GM23338 (cell line): ENCODE data around the gene OR2AT4. TPM values are rescaled to one million over a fixed set of nuclear protein-coding genes. Genes with fewer than 3 reads are reported as not detected.

Source experiments
- ATAC-seq: fragments of 200-7000 bp; cut with Tn5 transposase; 3 replicates; pipeline ENCODE4 v1.9.1; 2020
- DNase-seq: peaks from one replicate; pipeline ENCODE4 v3.0.0-alpha.2; 2015; ENCODE audit warnings: low spot score
- H2AFZ ChIP-seq: fragments of 200-600 bp; sonication (generic); 2 replicates; pipeline ENCODE4 v1.8.0; 2016; ENCODE audit warnings: antibody characterized with exemption, mild to moderate bottlenecking, moderate library complexity
- H3F3A ChIP-seq: fragments of 200-600 bp; sonication (generic); replicated peaks from 2 replicates; pipeline ENCODE4 v1.8.0; 2017; ENCODE audit warnings: antibody characterized with exemption, mixed run types, low read depth
- H3K27ac ChIP-seq: fragments of 200-600 bp; sonication (generic); 2 replicates; pipeline ENCODE4 v1.6.1; 2016; ENCODE audit warnings: low read depth
- H3K27me3 ChIP-seq: fragments of 200-600 bp; sonication (generic); 2 replicates; pipeline ENCODE4 v1.8.0; 2016; ENCODE audit warnings: mild to moderate bottlenecking, mixed run types, moderate library complexity; ENCODE audit not compliant: insufficient read depth
- H3K36me3 ChIP-seq: fragments of 200-600 bp; sonication (generic); 2 replicates; pipeline ENCODE4 v1.8.0; 2016; ENCODE audit warnings: mild to moderate bottlenecking; ENCODE audit not compliant: insufficient read depth
- H3K4me1 ChIP-seq: fragments of 200-600 bp; sonication (generic); 2 replicates; pipeline ENCODE4 v1.8.0; 2016; ENCODE audit warnings: mild to moderate bottlenecking, moderate library complexity; ENCODE audit not compliant: insufficient read depth
- H3K4me2 ChIP-seq: fragments of 200-600 bp; sonication (generic); 2 replicates; pipeline ENCODE4 v1.7.1; 2017; ENCODE audit warnings: mixed run types
- H3K4me3 ChIP-seq: fragments of 200-600 bp; sonication (generic); 2 replicates; pipeline ENCODE4 v1.6.1; 2016; ENCODE audit warnings: mixed run types
- H3K79me2 ChIP-seq: fragments of 200-600 bp; sonication (generic); replicated peaks from 2 replicates; pipeline ENCODE4 v1.8.0; 2017; ENCODE audit warnings: mild to moderate bottlenecking; ENCODE audit not compliant: insufficient read depth
- H3K9me2 ChIP-seq: fragments of 200-600 bp; sonication (generic); 2 replicates; pipeline ENCODE4 v1.8.0; 2017; ENCODE audit not compliant: insufficient read depth
- H4K20me1 ChIP-seq: fragments of 200-600 bp; sonication (generic); replicated peaks from 2 replicates; pipeline ENCODE4 v1.8.0; 2017; ENCODE audit warnings: mild to moderate bottlenecking; ENCODE audit not compliant: insufficient read depth
- H3K27ac Mint-ChIP-seq: 2 replicates; pipeline ENCODE4 v1.8.0; 2020; ENCODE audit warnings: inconsistent platforms, mild to moderate bottlenecking, moderate library complexity, mixed read lengths
- H3K27me3 Mint-ChIP-seq: 3 replicates; pipeline ENCODE4 v1.8.0; 2022; ENCODE audit warnings: low read depth, mild to moderate bottlenecking, moderate library complexity, mixed read lengths, inconsistent platforms; ENCODE audit not compliant: insufficient read depth, poor library complexity
- H3K36me3 Mint-ChIP-seq: 3 replicates; pipeline ENCODE4 v1.8.0; 2021; ENCODE audit warnings: low read depth, mild to moderate bottlenecking, inconsistent platforms, moderate library complexity, mixed read lengths
- H3K4me1 Mint-ChIP-seq: 3 replicates; pipeline ENCODE4 v1.8.0; 2020; ENCODE audit warnings: mild to moderate bottlenecking, inconsistent platforms, mixed read lengths
- H3K4me3 Mint-ChIP-seq: 3 replicates; pipeline ENCODE4 v1.8.0; 2021; ENCODE audit warnings: moderate library complexity, mild to moderate bottlenecking, inconsistent platforms, mixed read lengths
- H3K9me3 Mint-ChIP-seq: 3 replicates; pipeline ENCODE4 v1.8.0; 2020; ENCODE audit warnings: moderate library complexity, mild to moderate bottlenecking, inconsistent platforms, mixed read lengths
- EZH2phosphoT487 ChIP-seq: fragments of 200-600 bp; sonication (generic); IDR thresholded peaks from one replicate; pipeline ENCODE4 v1.8.1; 2018; ENCODE audit warnings: antibody characterized with exemption; ENCODE audit not compliant: unreplicated experiment
- POLR2AphosphoS5 ChIP-seq: IDR thresholded peaks from 2 replicates; pipeline ENCODE4 v1.6.1; 2016; ENCODE audit warnings: antibody characterized with exemption, low read depth
- polyA plus RNA-seq: library from polyadenylated mRNA; unstranded; fragments of >200 nt; fragmentation: Nextera tagmentation; extraction: Ambion mirVana; gene quantifications from 2 replicates; pipeline ENCODE4 v1.2.1, GENCODE V29; 2016
- total RNA-seq: library from RNA; depleted of rRNA; stranded (reverse); fragments of >200 nt; shearing (Covaris generic); gene quantifications from 2 replicates; pipeline ENCODE4 v1.2.3, GENCODE V29; 2014
- TF ChIP-seq, protein P1 (sequence below): fragments of 250-450 bp; sonication (Bioruptor Pico); IDR thresholded peaks from 2 replicates; pipeline ENCODE4 v1.5.0; 2020; ENCODE audit warnings: mild to moderate bottlenecking, moderate library complexity
- TF ChIP-seq, protein P2 (sequence below), 2 experiments: fragments of 200-600 bp in 1 of 2; sonication (generic) in 1 of 2; conservative IDR thresholded peaks; 2 replicates each; pipeline versions ENCODE4 v1.5.1 to v1.6.1; 2016 to 2017; ENCODE audit warnings: antibody characterized with exemption in 2 of 2, low read depth in 2 of 2, mild to moderate bottlenecking in 2 of 2, moderate library complexity in 1 of 2
- TF ChIP-seq, protein P3 (sequence below): IDR thresholded peaks from one replicate; pipeline ENCODE4 v1.6.1; 2018; ENCODE audit warnings: antibody characterized with exemption; ENCODE audit not compliant: unreplicated experiment

The OR2AT4 gene
- total and polyA plus RNA-seq, 2 experiments from 2014 or later = not detected

DNA sequence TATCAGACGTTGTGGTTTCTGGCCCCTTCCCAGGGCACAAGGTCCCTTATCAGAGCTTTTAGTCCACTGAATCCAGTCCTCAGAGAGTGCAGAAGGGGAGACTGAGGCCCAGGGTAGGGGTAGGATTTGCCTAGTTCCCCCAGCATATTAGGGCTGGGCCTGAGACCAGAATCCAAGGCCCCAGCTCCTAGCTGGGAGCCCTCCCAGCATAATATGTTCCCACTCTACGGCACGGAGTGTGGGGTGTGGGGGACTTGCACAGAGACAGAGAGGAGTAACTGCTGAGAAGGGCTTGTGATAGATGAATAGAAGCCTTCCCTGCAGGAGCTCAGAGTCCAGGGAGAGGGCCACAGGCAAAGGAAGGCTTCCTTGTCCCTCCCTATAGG is 64.1 kb downstream of the OR2AT4 start (continued):
- TF ChIP-seq, protein P1, sequence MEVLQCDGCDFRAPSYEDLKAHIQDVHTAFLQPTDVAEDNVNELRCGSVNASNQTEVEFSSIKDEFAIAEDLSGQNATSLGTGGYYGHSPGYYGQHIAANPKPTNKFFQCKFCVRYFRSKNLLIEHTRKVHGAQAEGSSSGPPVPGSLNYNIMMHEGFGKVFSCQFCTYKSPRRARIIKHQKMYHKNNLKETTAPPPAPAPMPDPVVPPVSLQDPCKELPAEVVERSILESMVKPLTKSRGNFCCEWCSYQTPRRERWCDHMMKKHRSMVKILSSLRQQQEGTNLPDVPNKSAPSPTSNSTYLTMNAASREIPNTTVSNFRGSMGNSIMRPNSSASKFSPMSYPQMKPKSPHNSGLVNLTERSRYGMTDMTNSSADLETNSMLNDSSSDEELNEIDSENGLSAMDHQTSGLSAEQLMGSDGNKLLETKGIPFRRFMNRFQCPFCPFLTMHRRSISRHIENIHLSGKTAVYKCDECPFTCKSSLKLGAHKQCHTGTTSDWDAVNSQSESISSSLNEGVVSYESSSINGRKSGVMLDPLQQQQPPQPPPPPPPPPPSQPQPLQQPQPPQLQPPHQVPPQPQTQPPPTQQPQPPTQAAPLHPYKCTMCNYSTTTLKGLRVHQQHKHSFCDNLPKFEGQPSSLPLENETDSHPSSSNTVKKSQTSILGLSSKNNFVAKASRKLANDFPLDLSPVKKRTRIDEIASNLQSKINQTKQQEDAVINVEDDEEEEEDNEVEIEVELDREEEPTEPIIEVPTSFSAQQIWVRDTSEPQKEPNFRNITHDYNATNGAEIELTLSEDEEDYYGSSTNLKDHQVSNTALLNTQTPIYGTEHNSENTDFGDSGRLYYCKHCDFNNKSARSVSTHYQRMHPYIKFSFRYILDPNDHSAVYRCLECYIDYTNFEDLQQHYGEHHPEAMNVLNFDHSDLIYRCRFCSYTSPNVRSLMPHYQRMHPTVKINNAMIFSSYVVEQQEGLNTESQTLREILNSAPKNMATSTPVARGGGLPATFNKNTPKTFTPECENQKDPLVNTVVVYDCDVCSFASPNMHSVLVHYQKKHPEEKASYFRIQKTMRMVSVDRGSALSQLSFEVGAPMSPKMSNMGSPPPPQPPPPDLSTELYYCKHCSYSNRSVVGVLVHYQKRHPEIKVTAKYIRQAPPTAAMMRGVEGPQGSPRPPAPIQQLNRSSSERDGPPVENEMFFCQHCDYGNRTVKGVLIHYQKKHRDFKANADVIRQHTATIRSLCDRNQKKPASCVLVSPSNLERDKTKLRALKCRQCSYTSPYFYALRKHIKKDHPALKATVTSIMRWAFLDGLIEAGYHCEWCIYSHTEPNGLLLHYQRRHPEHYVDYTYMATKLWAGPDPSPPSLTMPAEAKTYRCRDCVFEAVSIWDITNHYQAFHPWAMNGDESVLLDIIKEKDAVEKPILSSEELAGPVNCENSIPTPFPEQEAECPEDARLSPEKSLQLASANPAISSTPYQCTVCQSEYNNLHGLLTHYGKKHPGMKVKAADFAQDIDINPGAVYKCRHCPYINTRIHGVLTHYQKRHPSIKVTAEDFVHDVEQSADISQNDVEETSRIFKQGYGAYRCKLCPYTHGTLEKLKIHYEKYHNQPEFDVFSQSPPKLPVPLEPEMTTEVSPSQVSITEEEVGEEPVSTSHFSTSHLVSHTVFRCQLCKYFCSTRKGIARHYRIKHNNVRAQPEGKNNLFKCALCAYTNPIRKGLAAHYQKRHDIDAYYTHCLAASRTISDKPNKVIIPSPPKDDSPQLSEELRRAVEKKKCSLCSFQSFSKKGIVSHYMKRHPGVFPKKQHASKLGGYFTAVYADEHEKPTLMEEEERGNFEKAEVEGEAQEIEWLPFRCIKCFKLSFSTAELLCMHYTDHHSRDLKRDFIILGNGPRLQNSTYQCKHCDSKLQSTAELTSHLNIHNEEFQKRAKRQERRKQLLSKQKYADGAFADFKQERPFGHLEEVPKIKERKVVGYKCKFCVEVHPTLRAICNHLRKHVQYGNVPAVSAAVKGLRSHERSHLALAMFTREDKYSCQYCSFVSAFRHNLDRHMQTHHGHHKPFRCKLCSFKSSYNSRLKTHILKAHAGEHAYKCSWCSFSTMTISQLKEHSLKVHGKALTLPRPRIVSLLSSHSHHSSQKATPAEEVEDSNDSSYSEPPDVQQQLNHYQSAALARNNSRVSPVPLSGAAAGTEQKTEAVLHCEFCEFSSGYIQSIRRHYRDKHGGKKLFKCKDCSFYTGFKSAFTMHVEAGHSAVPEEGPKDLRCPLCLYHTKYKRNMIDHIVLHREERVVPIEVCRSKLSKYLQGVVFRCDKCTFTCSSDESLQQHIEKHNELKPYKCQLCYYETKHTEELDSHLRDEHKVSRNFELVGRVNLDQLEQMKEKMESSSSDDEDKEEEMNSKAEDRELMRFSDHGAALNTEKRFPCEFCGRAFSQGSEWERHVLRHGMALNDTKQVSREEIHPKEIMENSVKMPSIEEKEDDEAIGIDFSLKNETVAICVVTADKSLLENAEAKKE (CRISPR knock-in tag) = no peak

DNA sequence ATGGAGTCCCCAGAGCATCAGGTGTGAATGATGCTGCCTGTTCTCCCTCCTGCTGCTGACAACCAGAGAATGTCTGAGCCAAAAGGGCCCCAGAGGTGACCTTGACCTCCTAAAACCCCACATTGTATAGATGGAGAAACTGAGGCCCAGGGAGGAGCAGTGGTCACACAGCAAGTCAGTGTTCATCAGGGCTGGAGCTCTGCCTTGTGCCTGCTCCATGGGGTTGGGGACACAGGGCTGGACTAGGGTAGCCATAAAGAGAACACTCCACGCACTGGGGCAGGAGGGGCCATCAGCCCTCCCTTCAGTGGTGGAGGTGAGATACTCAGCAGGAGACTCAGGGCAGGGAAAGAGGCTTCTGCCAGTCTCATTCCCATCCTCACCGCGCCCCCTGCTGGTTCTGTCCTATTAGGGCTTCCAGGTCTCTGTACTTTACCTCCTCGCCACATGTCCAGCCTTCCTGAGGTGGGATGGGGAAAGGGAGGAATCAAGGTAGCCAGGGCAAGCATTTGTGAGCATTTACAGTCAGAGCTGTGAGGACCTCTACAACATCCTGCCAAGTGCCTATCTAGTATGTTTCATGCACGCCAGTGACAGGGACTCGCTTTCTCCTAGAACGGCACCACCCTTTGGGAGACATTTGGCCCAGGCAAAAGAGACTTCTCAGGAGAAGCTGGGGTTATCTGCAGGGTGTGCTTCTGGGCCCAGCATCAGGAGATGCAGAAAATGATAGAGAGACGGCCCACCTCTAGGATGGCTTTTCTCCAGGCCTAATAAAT is 64.7 kb downstream of the OR2AT4 start:
- H3K4me2 ChIP-seq = no peak overlapping the region
- no peaks in the 10 kb centered on the region for H3K9me2 ChIP-seq
- Mint-ChIP-seq H3K27me3 (peaks cover 5% of the 10 kb centered on the region), H3K9me3 (no peaks in the 10 kb centered on the region), H3K4me1 (peaks cover 3% of the 10 kb centered on the region; the same call in 1 of the 3 replicates), H3K4me3 (no peak overlapping the region), H3K27ac (no peak overlapping the region), H3K36me3 (no peaks in the 10 kb centered on the region)
- no peaks in the 10 kb centered on the region for H3K27me3 ChIP-seq
- peak; percentile 93 for DNase-seq
- no peaks in the 10 kb centered on the region for H3K36me3 ChIP-seq
- no peaks in the 10 kb centered on the region; the same call in 1 of the 2 replicates for H3K4me1 ChIP-seq
- no peak overlapping the region for H3K27ac ChIP-seq
- H3K4me3 ChIP-seq = no peak overlapping the region
- no peaks in the 10 kb centered on the region for H4K20me1 ChIP-seq
- H3K79me2 ChIP-seq = no peaks in the 10 kb centered on the region
- TF ChIP-seq, protein P2, sequence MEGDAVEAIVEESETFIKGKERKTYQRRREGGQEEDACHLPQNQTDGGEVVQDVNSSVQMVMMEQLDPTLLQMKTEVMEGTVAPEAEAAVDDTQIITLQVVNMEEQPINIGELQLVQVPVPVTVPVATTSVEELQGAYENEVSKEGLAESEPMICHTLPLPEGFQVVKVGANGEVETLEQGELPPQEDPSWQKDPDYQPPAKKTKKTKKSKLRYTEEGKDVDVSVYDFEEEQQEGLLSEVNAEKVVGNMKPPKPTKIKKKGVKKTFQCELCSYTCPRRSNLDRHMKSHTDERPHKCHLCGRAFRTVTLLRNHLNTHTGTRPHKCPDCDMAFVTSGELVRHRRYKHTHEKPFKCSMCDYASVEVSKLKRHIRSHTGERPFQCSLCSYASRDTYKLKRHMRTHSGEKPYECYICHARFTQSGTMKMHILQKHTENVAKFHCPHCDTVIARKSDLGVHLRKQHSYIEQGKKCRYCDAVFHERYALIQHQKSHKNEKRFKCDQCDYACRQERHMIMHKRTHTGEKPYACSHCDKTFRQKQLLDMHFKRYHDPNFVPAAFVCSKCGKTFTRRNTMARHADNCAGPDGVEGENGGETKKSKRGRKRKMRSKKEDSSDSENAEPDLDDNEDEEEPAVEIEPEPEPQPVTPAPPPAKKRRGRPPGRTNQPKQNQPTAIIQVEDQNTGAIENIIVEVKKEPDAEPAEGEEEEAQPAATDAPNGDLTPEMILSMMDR (conservative IDR thresholded peaks at IDR 0.05; ENCODE audit: low read depth in 2 of 2) = peak; percentile 66 to 92
- TF ChIP-seq POLR2AphosphoS5 (no peak), EZH2phosphoT487 (no peak)
- TF ChIP-seq, protein P3, sequence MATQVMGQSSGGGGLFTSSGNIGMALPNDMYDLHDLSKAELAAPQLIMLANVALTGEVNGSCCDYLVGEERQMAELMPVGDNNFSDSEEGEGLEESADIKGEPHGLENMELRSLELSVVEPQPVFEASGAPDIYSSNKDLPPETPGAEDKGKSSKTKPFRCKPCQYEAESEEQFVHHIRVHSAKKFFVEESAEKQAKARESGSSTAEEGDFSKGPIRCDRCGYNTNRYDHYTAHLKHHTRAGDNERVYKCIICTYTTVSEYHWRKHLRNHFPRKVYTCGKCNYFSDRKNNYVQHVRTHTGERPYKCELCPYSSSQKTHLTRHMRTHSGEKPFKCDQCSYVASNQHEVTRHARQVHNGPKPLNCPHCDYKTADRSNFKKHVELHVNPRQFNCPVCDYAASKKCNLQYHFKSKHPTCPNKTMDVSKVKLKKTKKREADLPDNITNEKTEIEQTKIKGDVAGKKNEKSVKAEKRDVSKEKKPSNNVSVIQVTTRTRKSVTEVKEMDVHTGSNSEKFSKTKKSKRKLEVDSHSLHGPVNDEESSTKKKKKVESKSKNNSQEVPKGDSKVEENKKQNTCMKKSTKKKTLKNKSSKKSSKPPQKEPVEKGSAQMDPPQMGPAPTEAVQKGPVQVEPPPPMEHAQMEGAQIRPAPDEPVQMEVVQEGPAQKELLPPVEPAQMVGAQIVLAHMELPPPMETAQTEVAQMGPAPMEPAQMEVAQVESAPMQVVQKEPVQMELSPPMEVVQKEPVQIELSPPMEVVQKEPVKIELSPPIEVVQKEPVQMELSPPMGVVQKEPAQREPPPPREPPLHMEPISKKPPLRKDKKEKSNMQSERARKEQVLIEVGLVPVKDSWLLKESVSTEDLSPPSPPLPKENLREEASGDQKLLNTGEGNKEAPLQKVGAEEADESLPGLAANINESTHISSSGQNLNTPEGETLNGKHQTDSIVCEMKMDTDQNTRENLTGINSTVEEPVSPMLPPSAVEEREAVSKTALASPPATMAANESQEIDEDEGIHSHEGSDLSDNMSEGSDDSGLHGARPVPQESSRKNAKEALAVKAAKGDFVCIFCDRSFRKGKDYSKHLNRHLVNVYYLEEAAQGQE = no peak
- peak; percentile 91 for ATAC-seq
- H3F3A ChIP-seq = no peaks in the 10 kb centered on the region
- no peak overlapping the region for H2AFZ ChIP-seq
